PC-3 (cell line): ENCODE results near the gene ZFYVE28. TPM values are rescaled to one million over a fixed set of nuclear protein-coding genes. Genes with fewer than 3 reads are reported as not detected.

Experiments
- ATAC-seq: fragments of 200-7000 bp; cut with Tn5 transposase; 2 replicates; pipeline ENCODE4 v1.9.1; 2020; ENCODE audit warnings: mild to moderate bottlenecking, moderate library complexity
- BruUV-seq: library from RNA; stranded (reverse); fragments of 400-500 nt; replicated peaks from 2 replicates; lab custom pipeline; 2021; lab: Mats Ljungman, UMichigan
- CTCF ChIA-PET: fragments of 300-600 bp; sonication (Branson Sonifier 250); formaldehyde crosslinking; loops from one replicate; lab custom pipeline; 2022; ENCODE audit warnings: antibody characterized with exemption; lab: Charles Lee
- POLR2A ChIA-PET: fragments of 300-600 bp; sonication (Branson Sonifier 250); formaldehyde crosslinking; loops from one replicate; lab custom pipeline; 2022; ENCODE audit warnings: antibody characterized with exemption; ENCODE audit not compliant: unreplicated experiment; lab: Charles Lee
- DNase-seq: peaks from one replicate; pipeline ENCODE4 v3.0.0-alpha.2; 2015
- H2AFZ ChIP-seq: fragments of 300-600 bp; sonication (generic); 2 replicates; pipeline ENCODE4 v1.6.0; 2016; ENCODE audit warnings: antibody characterized with exemption, low read length
- H3F3A ChIP-seq: fragments of 300-600 bp; sonication (generic); one replicate; pipeline ENCODE4 v1.6.0; 2017; ENCODE audit warnings: antibody characterized with exemption, low read length, control low read depth, mild to moderate bottlenecking; ENCODE audit not compliant: unreplicated experiment
- H3K27ac ChIP-seq: fragments of 300-600 bp; sonication (generic); 2 replicates; pipeline ENCODE4 v1.5.1; 2016; ENCODE audit warnings: mild to moderate bottlenecking, low read length
- H3K27me3 ChIP-seq: fragments of 300-600 bp; sonication (generic); 2 replicates; pipeline ENCODE4 v1.6.1; 2016; ENCODE audit warnings: low read length, mixed read lengths
- H3K36me3 ChIP-seq: fragments of 300-600 bp; sonication (generic); 2 replicates; pipeline ENCODE4 v1.6.1; 2016; ENCODE audit warnings: low read depth, mixed run types, low read length, mixed read lengths
- H3K4me1 ChIP-seq: fragments of 300-600 bp; sonication (generic); 2 replicates; pipeline ENCODE4 v1.5.1; 2016; ENCODE audit warnings: low read length; ENCODE audit not compliant: insufficient read depth
- H3K4me2 ChIP-seq: fragments of 300-600 bp; sonication (generic); 2 replicates; pipeline ENCODE4 v1.6.0; 2016; ENCODE audit warnings: low read length
- H3K4me3 ChIP-seq: fragments of 300-600 bp; sonication (generic); 2 replicates; pipeline ENCODE4 v1.5.1; 2016; ENCODE audit warnings: mild to moderate bottlenecking, low read length, mixed read lengths
- H3K79me2 ChIP-seq: fragments of 300-600 bp; sonication (generic); 2 replicates; pipeline ENCODE4 v1.6.1; 2017; ENCODE audit warnings: low read length, mixed read lengths
- H3K9ac ChIP-seq: fragments of 300-600 bp; sonication (generic); 2 replicates; pipeline ENCODE4 v1.6.0; 2016; ENCODE audit warnings: mild to moderate bottlenecking, low read length
- H3K9me2 ChIP-seq: fragments of 300-600 bp; sonication (generic); replicated peaks from 2 replicates; pipeline ENCODE4 v1.6.1; 2016; ENCODE audit warnings: mixed run types, low read length, mixed read lengths
- H3K9me3 ChIP-seq: fragments of 300-600 bp; sonication (generic); 2 replicates; pipeline ENCODE4 v1.6.1; 2016; ENCODE audit warnings: low read length, mixed read lengths
- H4K20me1 ChIP-seq: fragments of 300-600 bp; sonication (generic); 2 replicates; pipeline ENCODE4 v1.6.1; 2016; ENCODE audit warnings: low read length, mixed read lengths
- CTCF ChIP-seq: fragments of 300-600 bp; sonication (generic); conservative IDR thresholded peaks from 2 replicates; pipeline ENCODE4 v1.5.1; 2017; ENCODE audit warnings: antibody characterized with exemption, low read depth, mild to moderate bottlenecking, low read length
- EZH2 ChIP-seq: fragments of 300-600 bp; sonication (generic); IDR thresholded peaks from one replicate; pipeline ENCODE4 v1.6.1; 2017; ENCODE audit warnings: antibody characterized with exemption, mild to moderate bottlenecking, low read length; ENCODE audit not compliant: unreplicated experiment
- EZH2phosphoT487 ChIP-seq: fragments of 300-600 bp; sonication (generic); IDR thresholded peaks from 2 replicates; pipeline ENCODE4 v1.6.1; 2018; ENCODE audit warnings: mild to moderate bottlenecking, antibody characterized with exemption, low read length, borderline replicate concordance
- intact Hi-C: fragments of 100-400 bp; cut with micrococcal nuclease; formaldehyde crosslinking; loops from 2 replicates; pipeline ENCODE4 v1.9.0; 2023
- total RNA-seq: library from RNA; depleted of rRNA; stranded (reverse); fragments of >200 nt; gene quantifications from 2 replicates; pipeline ENCODE4 v1.2.3, GENCODE V29; 2014

ZFYVE28 gene
- total RNA-seq, 1 experiment from 2014 or later: 8.0 TPM

GRCh38 chr4:2461246-2461960 lies 43.0 kb upstream of the ZFYVE28 start:
- H3K79me2 ChIP-seq: no peaks in the 10 kb centered on the region
- H3K27ac ChIP-seq: no peak overlapping the region
- H3K36me3 ChIP-seq: no peaks in the 10 kb centered on the region
- DNase-seq (no peak), ATAC-seq (no peak)
- H3K9me2 ChIP-seq: no peaks in the 10 kb centered on the region
- POLR2A ChIA-PET: no interaction called here
- TF ChIP-seq EZH2phosphoT487: no peak
- TF ChIP-seq EZH2: no peak
- TF ChIP-seq CTCF: no peak
- H3K27me3 ChIP-seq: no peaks in the 10 kb centered on the region
- no peak overlapping the region for H2AFZ ChIP-seq
- no TSS peak for BruUV-seq
- CTCF ChIA-PET: no interaction called here
- H3K4me2 ChIP-seq: no peak overlapping the region
- H3K4me1 ChIP-seq: no peaks in the 10 kb centered on the region
- H3K9me3 ChIP-seq: no peaks in the 10 kb centered on the region
- no peaks in the 10 kb centered on the region for H3F3A ChIP-seq
- H3K4me3 ChIP-seq: no peak overlapping the region
- no peaks in the 10 kb centered on the region for H4K20me1 ChIP-seq
- H3K9ac ChIP-seq: no peak overlapping the region
- intact Hi-C loops: loop anchor here (5.0 to 10.0 kb wide), 2 partner anchors 47 to 239 kb away; partner anchors contain the start of genes CFAP99 and ZFYVE28

GRCh38 chr4:2459589-2460349 lies 41.3 kb upstream of the ZFYVE28 start:
- no peaks in the 10 kb centered on the region for H3K36me3 ChIP-seq
- intact Hi-C loops: loop anchor here (5.0 to 10.0 kb wide), 2 partner anchors 45 to 237 kb away; partner anchors contain the start of genes CFAP99 and ZFYVE28
- TF ChIP-seq EZH2phosphoT487: no peak
- no peak for TF ChIP-seq EZH2
- no peak for TF ChIP-seq CTCF
- H4K20me1 ChIP-seq: no peaks in the 10 kb centered on the region
- no peaks in the 10 kb centered on the region for H3K9me2 ChIP-seq
- ChIA-PET POLR2A (interaction anchor here (0.5 kb wide), 1 partner anchor 477 kb away, joined by 3 read pairs; no protein-coding TSS in a partner anchor), CTCF (no interaction called here)
- no peak for DNase-seq
- H3K4me1 ChIP-seq: no peaks in the 10 kb centered on the region
- H3K79me2 ChIP-seq: no peaks in the 10 kb centered on the region
- H3K4me2 ChIP-seq: no peak overlapping the region
- H3F3A ChIP-seq: no peaks in the 10 kb centered on the region
- ATAC-seq: no peak
- no TSS peak for BruUV-seq
- no peak overlapping the region for H3K27ac ChIP-seq
- no peak overlapping the region for H2AFZ ChIP-seq
- H3K27me3 ChIP-seq: no peaks in the 10 kb centered on the region
- H3K4me3 ChIP-seq: no peak overlapping the region
- H3K9ac ChIP-seq: no peak overlapping the region
- no peaks in the 10 kb centered on the region for H3K9me3 ChIP-seq
